Heart left ventricle (tissue), 16 donors: Measurements from ENCODE around the gene GGCX. TPM values are rescaled to one million over a fixed set of nuclear protein-coding genes. Genes with fewer than 3 reads are reported as not detected.

Experiments
- ATAC-seq, 4 donors: fragments of 200-7000 bp; cut with Tn5 transposase; one replicate each; pipeline ENCODE4 v1.9.1; 2020 to 2022; ENCODE audit warnings: moderate library complexity in 4 of 4, mild to moderate bottlenecking in 3 of 4, moderate number of reproducible peaks in 1 of 4
- DNase-seq, 5 donors: peaks; one replicate each; pipeline ENCODE4 v3.0.0-alpha.2; 2020
- H3K27ac ChIP-seq, 12 donors: fragments of 200-600 bp; sonication (generic) in 4 of 12; one replicate each; pipeline versions ENCODE4 v1.5.0 to v1.8.0; 2016 to 2022; ENCODE audit warnings: mild to moderate bottlenecking in 2 of 12
- H3K27me3 ChIP-seq, 9 donors: fragments of 200-600 bp; sonication (generic) in 2 of 9; one replicate each; pipeline versions ENCODE4 v1.5.1 to v1.8.0; 2016 to 2022; ENCODE audit warnings: mild to moderate bottlenecking in 3 of 9
- H3K36me3 ChIP-seq, 9 donors: fragments of 200-600 bp; sonication (generic) in 2 of 9; one replicate each; pipeline versions ENCODE4 v1.5.0 to v1.8.0; 2018 to 2022; ENCODE audit warnings: mild to moderate bottlenecking in 2 of 9
- H3K4me1 ChIP-seq, 12 donors: fragments of 200-600 bp; sonication (generic) in 4 of 12; one replicate each; pipeline versions ENCODE4 v1.5.0 to v1.8.0; 2016 to 2022; ENCODE audit warnings: mild to moderate bottlenecking in 3 of 12
- H3K4me3 ChIP-seq, 12 donors: fragments of 200-600 bp; sonication (generic) in 4 of 12; one replicate each; pipeline versions ENCODE4 v1.5.0 to v1.8.0; 2017 to 2022; ENCODE audit warnings: mild to moderate bottlenecking in 9 of 12, moderate library complexity in 4 of 12
- H3K9me3 ChIP-seq, 12 donors: fragments of 200-600 bp; sonication (generic) in 4 of 12; one replicate each; pipeline versions ENCODE4 v1.5.0 to v1.8.0; 2016 to 2022; ENCODE audit warnings: mild to moderate bottlenecking in 1 of 12
- CTCF ChIP-seq, 12 donors: fragments of 200-600 bp; sonication (generic) in 4 of 12; IDR thresholded peaks; one replicate each; pipeline versions ENCODE4 v1.5.0 to v1.8.0; 2018 to 2022; ENCODE audit warnings: antibody characterized with exemption in 12 of 12, mild to moderate bottlenecking in 5 of 12
- POLR2A ChIP-seq, 2 donors: fragments of 450-650 bp; IDR thresholded peaks; one replicate each; pipeline ENCODE4 v1.6.1; 2017; ENCODE audit warnings: antibody characterized with exemption in 2 of 2, mild to moderate bottlenecking in 2 of 2, moderate library complexity in 2 of 2
- WGBS, 4 donors: extraction: QIAGEN DNeasy Blood & Tissue Kit in 2 of 4; methylation state at CpG; one replicate each; pipeline versions ENCODE4 v1.1.5 to v1.1.7; 2013 to 2018; 5-methylcytosine and 5-hydroxymethylcytosine counted together
- intact Hi-C, 10 donors: fragments of 100-400 bp; cut with DNase I; formaldehyde crosslinking; loops; one replicate each; pipeline versions ENCODE4 v1.11.1 to v1.14.2; 2022
- polyA plus RNA-seq, 2 donors: library from polyadenylated mRNA; stranded (reverse); fragments of 200-250 nt; gene quantifications; one replicate each; pipeline ENCODE4 v1.2.3, GENCODE V29; 2013
- total RNA-seq, 9 donors: library from RNA; depleted of rRNA in 2 of 9; stranded (reverse); fragments of >200 nt in 2 of 9; fragmentation: NEBNext Ultra II Directional in 3 of 9; extraction: Animal tissue kit (Norgen Biotek cat#: 25700) in 3 of 9; gene quantifications; one replicate each; pipeline versions ENCODE4 v1.1.0 to v1.2.4, GENCODE V29; 2016 to 2023
- donor health status: ischemic (EF 13 %, LVEDD 7.1; RV severe dilation, severe dysfunction).
- donor health status: healthy with polysubstance abuse.
- donor health status: DM: no; HTN: yes; CAD: no.
- donor health status: DM: no; HTN: no; CAD: no.
- donor health status: ischemic (EF 25% LVEDD 6.9; RV normal size, moderate dysfunction).
- donor health status: ischemic (EF 25% LVEDD 5.7; RV mildly dilated, moderate dysfunction).
- donor health status: healthy.
- donor health status: DM: yes; HTN: yes; CAD: no.
- donor health status: ischemic (EF 35%, LVEDD 5.7; RV mildly dilated, moderate dysfunction).
- donor health status: nonischemic (EF 11% LVEDD 7.7; RV severe dilation, severe dysfunction).
- donor health status: DM: yes; HTN: yes; CAD: no.
- donor health status: PGD.
- donor health status: ischemic (EF 29% LVEDD 5.4; RV normal size, mild dysfunction).
- donor health status: nonischemic (EF 23%, LVEDD 6.1; RV moderate dilation, normal function).

Gene GGCX
- total and polyA plus RNA-seq, 11 donors = 12.6 to 30.7 (median 20.8) TPM

GRCh38 chr2:85596486-85597143 lies 35.3 kb upstream of the GGCX start:
- intact Hi-C loops = no loop called here
- DNase-seq (no peak), ATAC-seq (no peak)
- no peaks in the 10 kb centered on the region for H3K27me3 ChIP-seq
- peak overlapping the region in 6 of 12 donors; percentile 87 to 96 (median 92) for H3K27ac ChIP-seq
- H3K4me1 ChIP-seq = peaks cover 0 to 55% (median 34%) of the 10 kb centered on the region in 12 donors
- WGBS, 4 donors = 32 to 53% (median 49%) methylated on average over 3 of the region's 3 CpGs
- no peaks in the 10 kb centered on the region for H3K9me3 ChIP-seq
- H3K36me3 ChIP-seq = peaks cover 0 to 53% (median 33%) of the 10 kb centered on the region in 9 donors
- H3K4me3 ChIP-seq = peak overlapping the region; percentile 50 to 91 (median 80)
- TF ChIP-seq CTCF (IDR thresholded peaks at IDR 0.05) (no peak), POLR2A (IDR thresholded peaks at IDR 0.05) (no peak)

- Histone ChIP-seq H3K27me3 (no peaks in the 10 kb centered on the region), H3K4me1 (peaks cover 0 to 55% (median 35%) of the 10 kb centered on the region in 12 donors), H3K4me3 (peak overlapping the region; percentile 50 to 91 (median 80)), H3K27ac (peak overlapping the region; percentile 25 to 96 (median 91)), H3K9me3 (no peaks in the 10 kb centered on the region), H3K36me3 (peaks cover 0 to 53% (median 32%) of the 10 kb centered on the region in 9 donors)
- intact Hi-C loops = no loop called here
- DNase-seq (peak in 1 of 5 donors; percentile 39), ATAC-seq (peak in 1 of 4 donors; percentile 1)
- 3 to 5% (median 4%) methylated on average over 10 of the region's 10 CpGs for WGBS, 4 donors
- TF ChIP-seq CTCF (IDR thresholded peaks at IDR 0.05) = no peak
- TF ChIP-seq POLR2A (IDR thresholded peaks at IDR 0.05) = no peak
These were observed 34.7 kb upstream of the GGCX start for GRCh38 chr2:85596026-85596333.

- H3K4me1 ChIP-seq = peaks cover 0 to 60% (median 40%) of the 10 kb centered on the region in 12 donors
- WGBS, 4 donors = 0 to 1% (median 0%) methylated on average over 21 to 47 of the region's 47 CpGs
- DNase-seq (peak; percentile 95 to 97 (median 96)), ATAC-seq (peak; percentile 97 to 98 (median 97))
- intact Hi-C loops = no loop called here
- peaks cover 0 to 50% (median 30%) of the 10 kb centered on the region in 9 donors for H3K36me3 ChIP-seq
- TF ChIP-seq POLR2A (IDR thresholded peaks at IDR 0.05) (peak; percentile 53 to 88), CTCF (IDR thresholded peaks at IDR 0.05) (no peak)
- H3K9me3 ChIP-seq = no peaks in the 10 kb centered on the region
- H3K27me3 ChIP-seq = no peaks in the 10 kb centered on the region
- H3K27ac ChIP-seq = peak within 1 kb of the TSS; percentile 26 to 96 (median 91)
- peak within 1 kb of the TSS; percentile 50 to 91 (median 80) for H3K4me3 ChIP-seq
These were observed 34.2 kb upstream of the GGCX start, which contains the start of gene RNF181 for GRCh38 chr2:85595301-85596025. Gene RNF181 (plus strand): TSS chr2:85595745. CDS start chr2:85595764, 19 bp downstream.

GRCh38 chr2:85594715-85595300 lies 33.5 kb upstream of the GGCX start:
- no peaks in the 10 kb centered on the region for H3K27me3 ChIP-seq

More at GRCh38 chr2:85594715-85595300, 33.5 kb upstream of the GGCX start:
- no peaks in the 10 kb centered on the region for H3K9me3 ChIP-seq
- H3K4me3 ChIP-seq = peak overlapping the region; percentile 45 to 91 (median 80)
- TF ChIP-seq POLR2A (IDR thresholded peaks at IDR 0.05) = no peak
- TF ChIP-seq CTCF (IDR thresholded peaks at IDR 0.05) = no peak
- intact Hi-C loops = no loop called here
- 13 to 18% (median 16%) methylated on average over 13 of the region's 13 CpGs for WGBS, 4 donors
- peaks cover 0 to 44% (median 30%) of the 10 kb centered on the region in 9 donors for H3K36me3 ChIP-seq
- DNase-seq (no peak), ATAC-seq (no peak)
- peaks cover 3 to 66% (median 46%) of the 10 kb centered on the region in 12 donors for H3K4me1 ChIP-seq
- H3K27ac ChIP-seq = peak overlapping the region; percentile 26 to 96 (median 91)
